Measurements from ENCODE around the gene TRIM14. TPM values are rescaled to one million over a fixed set of nuclear protein-coding genes. Genes with fewer than 3 reads are reported as not detected.
A peak's percentile ranks its signal among the peaks of the same experiment; 100 is the strongest.

TRIM14 gene
- total and polyA plus RNA-seq, 7 donors = 0.13 to 2.5 (median 0.79) TPM

- Histone ChIP-seq H3K9me3 (no peaks in the 10 kb centered on the region), H3K27me3 (ENCODE audit: insufficient read depth in 3 of 3, low read length in 2 of 3) (no peaks in the 10 kb centered on the region), H3K36me3 (ENCODE audit: insufficient read depth in 1 of 2, low read depth in 1 of 2) (no peaks in the 10 kb centered on the region), H3K4me3 (no peak overlapping the region), H3K27ac (no peak overlapping the region), H3K4me1 (peaks cover 12% of the 10 kb centered on the region)
- intact Hi-C loops (cut with DNase I) = loop anchor here in 1 of 2 donors (5.0 kb wide), 2 partner anchors 44 to 109 kb away; partner anchors contain the start of gene TRMO
- no peak for TF ChIP-seq CTCF (IDR thresholded peaks at IDR 0.05)
- ATAC-seq = no peak
- DNase-seq = no peak
Observed at GRCh38 chr9:98031169-98031568, 87.9 kb downstream of the TRIM14 start.

- intact Hi-C loops (cut with DNase I) = no loop called here
Observed at GRCh38 chr9:98024702-98025101, 94.3 kb downstream of the TRIM14 start.

GRCh38 chr9:98022447-98022846 is 96.6 kb downstream of the TRIM14 start:
- no peak for DNase-seq

More at GRCh38 chr9:98024702-98025101, 94.3 kb downstream of the TRIM14 start:
- Histone ChIP-seq H3K27ac (no peak overlapping the region), H3K4me3 (no peak overlapping the region), H3K27me3 (ENCODE audit: insufficient read depth in 3 of 3, low read length in 2 of 3) (no peaks in the 10 kb centered on the region), H3K4me1 (peaks cover 12% of the 10 kb centered on the region), H3K9me3 (no peaks in the 10 kb centered on the region), H3K36me3 (ENCODE audit: insufficient read depth in 1 of 2, low read depth in 1 of 2) (peaks cover 0 to under 1% of the 10 kb centered on the region in 2 donors)
- TF ChIP-seq CTCF (IDR thresholded peaks at IDR 0.05) = no peak
- DNase-seq = no peak
- ATAC-seq = no peak
- 94 to 95% (median 94%) methylated on average over 1 of the region's 1 CpG for WGBS, 3 donors

GRCh38 chr9:98021306-98022040 is 97.5 kb downstream of the TRIM14 start:
- Histone ChIP-seq H3K4me1 (peaks cover 44% of the 10 kb centered on the region), H3K9me3 (no peaks in the 10 kb centered on the region), H3K36me3 (ENCODE audit: insufficient read depth in 1 of 2, low read depth in 1 of 2) (peaks cover 0 to 28% of the 10 kb centered on the region in 2 donors), H3K4me3 (no peak overlapping the region), H3K27ac (peak overlapping the region; percentile 47), H3K27me3 (ENCODE audit: insufficient read depth in 3 of 3, low read length in 2 of 3) (no peaks in the 10 kb centered on the region)
- WGBS, 3 donors = 39 to 63% (median 50%) methylated on average over 8 of the region's 8 CpGs
- TF ChIP-seq CTCF (IDR thresholded peaks at IDR 0.05) = no peak
- intact Hi-C loops (cut with DNase I) = no loop called here
- ATAC-seq (peak; percentile 72 to 88 (median 80)), DNase-seq (peak; percentile 24 to 76)

More at GRCh38 chr9:98022447-98022846, 96.6 kb downstream of the TRIM14 start:
- Histone ChIP-seq H3K27ac (no peak overlapping the region), H3K4me3 (no peak overlapping the region), H3K27me3 (ENCODE audit: insufficient read depth in 3 of 3, low read length in 2 of 3) (no peaks in the 10 kb centered on the region), H3K9me3 (no peaks in the 10 kb centered on the region), H3K36me3 (ENCODE audit: insufficient read depth in 1 of 2, low read depth in 1 of 2) (peaks cover 0 to 20% of the 10 kb centered on the region in 2 donors), H3K4me1 (peaks cover 34% of the 10 kb centered on the region)
- TF ChIP-seq CTCF (IDR thresholded peaks at IDR 0.05) = no peak
- no peak for ATAC-seq
- intact Hi-C loops (cut with DNase I) = no loop called here
- 84 to 87% (median 86%) methylated on average over 8 of the region's 8 CpGs for WGBS, 3 donors

All from psoas muscle (tissue), 8 donors.